ENCODE results near the gene PAPOLA.
A peak's percentile ranks its signal among the peaks of the same experiment; 100 is the strongest.
"Not testable (repeated sequence)": the region's sequence is repeated elsewhere in the genome, so short reads cannot be mapped to it uniquely, and the experiment has no call there.

Gene PAPOLA
- 195 to 283 reads per million in 2 donors for total RNA-seq

DNA sequence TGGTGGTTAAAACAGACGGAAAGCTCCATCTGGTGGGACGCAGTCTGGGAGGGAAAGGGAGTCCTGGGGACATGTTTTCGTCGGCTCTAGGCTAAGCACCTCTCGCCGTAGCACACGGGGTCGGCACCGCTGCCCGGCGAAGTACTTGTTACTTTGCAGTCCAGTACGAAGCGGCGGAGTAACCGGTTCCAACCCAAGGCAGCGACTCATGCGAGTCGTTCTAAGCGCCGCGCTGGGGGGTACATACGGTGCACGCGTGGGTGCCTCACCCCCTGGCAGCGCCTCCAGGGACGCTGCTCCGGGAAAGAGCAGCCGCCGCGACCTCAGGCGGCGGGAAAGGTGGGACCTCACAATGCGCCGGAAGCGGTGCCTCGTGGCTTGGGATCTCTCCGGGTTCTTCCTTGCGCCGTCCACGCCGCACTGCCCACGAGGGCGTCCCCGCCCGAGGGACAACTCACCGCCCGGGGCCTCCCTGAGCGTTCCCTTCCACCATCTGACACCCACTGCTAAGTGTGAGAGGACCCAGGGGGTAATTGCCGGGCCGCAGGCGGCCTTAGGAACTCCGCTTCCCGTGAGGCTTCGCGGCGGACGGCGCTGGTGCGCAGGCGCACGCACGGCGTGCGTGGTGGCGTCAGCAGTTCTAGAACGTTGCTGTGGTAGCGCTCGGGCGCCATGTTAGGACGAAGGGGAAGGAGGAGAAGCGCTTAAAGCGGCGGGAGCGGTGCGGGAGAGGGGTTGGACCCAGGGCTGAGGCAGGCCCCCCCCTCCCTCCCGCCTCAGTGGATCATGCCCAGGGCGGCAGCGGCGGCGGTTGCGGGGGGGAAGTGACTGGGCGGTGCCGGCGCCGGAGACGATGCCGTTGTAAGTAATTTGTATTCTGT, at the start of gene PAPOLA:
Gene PAPOLA, plus strand, starts transcription at position 643 of the 881 bp plus-strand sequence. Its CDS starts 211 bp downstream, at position 854.
- peak; percentile 90 for DNase-seq

DNA sequence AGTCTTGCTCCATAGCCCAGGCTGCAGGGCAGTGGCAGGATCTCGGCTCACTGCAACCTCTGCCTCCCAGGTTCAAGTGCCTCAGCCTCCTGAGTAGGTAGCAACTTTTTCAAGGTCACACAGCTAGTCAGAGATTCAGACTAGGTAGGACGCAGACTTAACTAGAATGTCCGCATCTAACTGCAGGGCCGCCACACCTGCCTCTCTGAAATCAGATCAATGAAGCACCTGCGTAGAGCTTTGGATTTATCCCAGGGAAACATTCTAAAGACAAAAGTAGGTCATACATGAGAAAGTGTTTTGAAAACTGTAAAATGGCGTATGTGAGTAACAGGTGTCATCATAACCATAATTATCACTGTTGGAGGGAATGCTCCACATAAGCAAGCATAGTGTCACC, 49.5 kb upstream of the PAPOLA start:
- no peak for DNase-seq

GRCh38 chr14:96455588-96455987, 46.6 kb upstream of the PAPOLA start:
- DNase-seq, result no peak

DNA sequence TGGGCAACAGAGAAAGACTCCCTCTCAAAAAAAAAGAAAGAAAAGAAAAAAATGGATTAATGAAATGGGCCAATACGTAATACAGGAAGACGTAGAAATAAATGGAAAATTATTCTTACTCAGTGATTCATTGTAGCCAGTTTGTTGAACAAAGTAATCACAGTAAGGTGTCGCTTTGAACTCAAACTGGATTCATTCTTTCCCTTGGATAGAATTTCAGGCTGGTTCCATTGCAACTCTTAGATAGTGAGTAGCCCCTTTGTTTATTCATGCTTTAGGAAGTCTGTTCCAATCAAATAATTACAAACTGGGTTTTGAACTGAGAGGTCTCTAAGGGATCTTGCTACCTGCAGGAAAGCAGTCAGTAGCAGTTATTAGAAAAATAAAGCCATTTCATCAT, 42.3 kb upstream of the PAPOLA start:
- no peak for DNase-seq

DNA sequence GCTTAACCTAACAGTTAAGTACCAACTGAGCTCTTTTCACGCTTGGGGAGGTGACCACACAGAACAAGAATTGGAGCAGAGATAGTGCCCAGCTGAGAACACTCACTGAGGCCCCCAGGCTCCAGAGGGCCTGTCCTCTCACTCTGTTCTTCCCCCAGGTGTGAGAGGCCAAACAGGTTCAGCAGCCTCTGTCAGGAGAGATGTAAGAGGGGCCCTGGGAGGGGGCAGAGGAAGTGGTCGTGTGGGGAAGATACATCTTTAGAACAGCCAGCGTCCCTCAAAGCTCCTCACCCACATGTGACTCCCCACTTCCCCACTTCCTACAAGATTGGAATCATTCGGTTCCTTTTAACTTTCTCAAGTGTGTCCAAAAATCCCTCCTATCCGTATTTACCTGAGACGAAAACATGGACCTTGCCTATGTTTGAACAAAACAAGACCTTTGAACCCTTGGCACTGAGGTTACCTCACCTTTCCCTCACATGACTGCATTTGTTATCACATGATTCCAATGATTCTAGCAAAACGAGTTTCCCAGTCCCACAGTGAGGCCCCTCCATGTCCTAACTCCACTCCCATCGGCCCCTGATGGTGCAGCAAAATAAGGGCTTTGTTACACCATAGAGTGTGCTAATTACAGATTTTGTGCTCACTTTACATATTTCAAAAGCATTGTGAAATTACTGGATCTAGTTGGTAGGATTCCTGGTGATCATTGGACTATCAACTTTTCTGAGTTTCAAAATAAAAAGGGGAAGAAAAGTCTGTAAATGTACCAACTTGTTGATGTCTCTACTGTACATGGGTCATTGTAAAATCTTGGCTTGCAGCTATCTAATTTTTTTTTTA, 40.0 kb upstream of the PAPOLA start:
- DNase-seq, result no peak

- no peak for DNase-seq
These were observed 38.0 kb upstream of the PAPOLA start for GRCh38 chr14:96464136-96464535.

DNA sequence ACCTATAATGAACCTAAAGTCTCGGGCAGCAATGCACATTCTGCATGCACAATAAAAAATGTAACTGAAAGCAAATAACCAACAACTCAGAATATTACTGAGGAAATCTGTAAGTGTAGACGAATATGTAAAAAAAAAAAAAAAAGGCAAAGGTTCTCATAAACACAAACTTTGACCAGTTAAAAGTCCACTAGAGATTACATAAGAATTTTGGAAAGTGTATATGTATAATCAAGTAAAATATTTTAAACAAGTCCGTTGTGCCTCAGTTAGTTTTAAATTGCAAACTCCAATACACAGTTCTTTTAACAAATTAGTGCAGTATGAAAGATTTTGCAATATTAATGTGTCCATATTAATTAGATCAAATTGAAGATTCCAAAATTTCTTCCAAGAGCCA, 35.3 kb upstream of the PAPOLA start:
- no peak for DNase-seq

DNA sequence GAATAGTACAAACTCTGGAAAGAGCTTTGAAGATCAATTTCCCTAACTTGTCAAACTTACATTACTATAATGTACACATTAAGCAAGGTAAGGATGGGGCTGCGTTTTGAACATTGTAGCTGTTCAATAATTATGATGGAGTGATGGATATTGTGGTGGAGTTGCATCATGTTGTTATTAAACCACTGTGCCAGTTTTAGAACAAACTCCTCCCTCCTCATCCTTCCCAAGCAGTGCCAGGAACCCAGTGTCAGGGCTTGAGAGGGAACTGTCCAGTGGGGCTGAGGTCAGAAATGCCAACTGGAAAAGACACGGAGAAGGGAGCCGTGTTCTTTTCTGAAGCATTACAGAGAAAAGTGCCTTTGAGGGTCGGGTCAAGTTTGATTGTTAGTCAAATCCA, 31.9 kb upstream of the PAPOLA start:
- no peak for DNase-seq

DNA sequence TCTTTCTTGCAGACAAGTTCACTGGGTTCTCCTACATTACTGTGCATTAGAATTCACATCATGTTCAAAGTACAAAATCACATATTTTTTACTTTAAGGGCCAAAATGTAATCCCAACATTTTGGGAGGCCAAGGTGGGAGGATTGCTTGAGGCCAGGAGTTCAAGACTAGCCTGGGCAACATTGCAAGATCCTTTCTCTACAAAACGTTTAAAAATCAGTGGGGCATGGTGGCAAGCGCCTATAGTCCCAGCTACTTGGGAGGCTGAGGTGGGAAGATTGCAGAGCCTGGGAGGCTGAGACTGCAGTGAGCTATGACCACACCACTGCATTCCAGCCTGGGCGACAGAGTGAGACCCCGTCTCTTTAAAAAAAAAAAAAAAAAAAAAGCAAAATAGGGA, 31.2 kb upstream of the PAPOLA start:
- not testable (repeated sequence) for DNase-seq

GRCh38 chr14:96478119-96478518, 24.1 kb upstream of the PAPOLA start:
- no peak for DNase-seq

GRCh38 chr14:96479435-96480146, 22.6 kb upstream of the PAPOLA start:
- no peak for DNase-seq

DNA sequence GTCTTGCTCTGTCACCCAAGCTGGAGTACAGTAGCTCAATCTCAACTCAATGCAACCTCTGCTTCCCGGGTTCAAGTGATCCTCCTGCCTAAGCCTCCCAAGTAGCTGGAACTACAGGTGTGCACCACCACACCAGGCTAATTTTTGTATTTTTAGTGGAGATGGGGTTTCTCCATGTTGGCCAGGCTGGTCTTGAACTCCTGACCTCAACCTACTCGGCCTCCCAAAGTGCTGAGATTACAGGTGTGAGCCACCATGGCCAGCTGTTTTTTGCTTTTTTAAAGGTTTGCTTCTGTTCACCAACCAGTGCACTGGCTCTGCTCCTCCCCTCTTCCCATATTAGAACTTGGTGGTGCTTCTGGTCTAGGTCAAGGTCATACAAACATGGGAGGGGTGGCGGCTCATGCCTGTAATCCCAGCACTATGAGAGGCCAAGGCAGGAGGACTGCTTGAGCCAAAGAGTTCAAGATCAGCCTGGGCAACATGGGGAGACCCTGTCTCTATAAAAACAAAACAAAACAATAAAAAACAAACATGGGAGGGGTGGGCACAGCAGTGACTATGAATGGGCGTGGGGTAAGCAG, 20.4 kb upstream of the PAPOLA start:
- DNase-seq, result no peak

DNA sequence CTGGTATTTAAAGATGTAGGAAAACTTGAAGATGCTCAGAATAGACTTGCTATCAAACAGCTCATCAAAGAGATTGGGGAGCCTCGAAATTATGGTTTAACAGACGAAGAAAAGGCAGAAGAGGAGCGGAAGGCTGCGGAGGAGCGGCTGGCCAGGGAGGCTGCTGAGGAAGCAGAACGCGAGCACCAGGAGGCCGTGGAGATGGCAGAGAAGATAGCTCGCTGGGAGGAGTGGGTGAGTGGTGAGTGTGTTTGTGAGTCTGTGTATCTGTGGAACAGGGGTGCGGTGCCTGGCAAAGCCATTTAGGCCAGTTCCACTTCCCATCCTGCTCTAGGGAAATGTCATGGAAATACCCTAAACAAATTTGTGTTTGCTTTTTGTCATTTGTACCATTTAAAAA, 19.2 kb upstream of the PAPOLA start:
- DNase-seq, result no peak

DNA sequence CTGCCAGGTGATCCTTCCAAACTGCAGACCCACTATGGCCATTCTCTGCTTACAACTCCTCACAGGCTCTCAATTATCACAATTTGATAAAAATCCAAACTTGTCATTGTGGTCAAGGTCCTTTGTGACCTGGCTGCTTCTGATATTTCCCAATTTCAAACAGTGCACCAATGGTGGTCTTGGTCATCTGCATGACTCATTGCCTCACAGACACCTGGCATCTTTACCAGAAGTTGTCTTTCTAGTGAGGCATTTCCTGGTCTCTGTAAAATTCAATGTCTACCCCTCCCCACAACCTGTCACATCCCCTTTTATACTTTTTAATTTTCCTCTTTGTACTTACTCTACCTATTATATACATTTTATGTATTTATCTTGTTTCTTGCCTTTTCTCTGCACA, 17.8 kb upstream of the PAPOLA start:
- no peak for DNase-seq

DNA sequence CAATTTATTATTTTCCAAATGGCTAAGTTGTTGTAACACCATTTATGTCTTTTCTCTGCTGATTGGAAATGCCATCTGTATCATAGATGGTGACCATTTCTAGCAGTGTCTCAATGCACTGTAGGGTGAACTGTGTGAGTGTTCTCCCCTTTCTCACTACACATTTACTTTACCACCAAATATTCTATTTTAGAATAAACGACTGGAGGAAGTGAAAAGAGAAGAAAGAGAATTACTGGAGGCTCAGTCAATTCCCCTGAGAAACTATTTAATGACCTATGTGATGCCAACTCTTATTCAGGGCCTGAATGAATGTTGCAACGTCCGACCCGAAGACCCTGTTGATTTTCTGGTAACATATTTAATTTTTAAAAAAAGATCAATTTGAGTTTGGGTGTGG, 15.5 kb upstream of the PAPOLA start:
- DNase-seq, result no peak

GRCh38 chr14:96489327-96489726, 12.9 kb upstream of the PAPOLA start:
- DNase-seq, result no peak

GRCh38 chr14:96493178-96493577, 9.0 kb upstream of the PAPOLA start:
- no peak for DNase-seq

- no peak for DNase-seq
These were observed 7.9 kb upstream of the PAPOLA start for GRCh38 chr14:96494331-96494730.

GRCh38 chr14:96497087-96497486, 5.1 kb upstream of the PAPOLA start:
- no peak for DNase-seq

DNA sequence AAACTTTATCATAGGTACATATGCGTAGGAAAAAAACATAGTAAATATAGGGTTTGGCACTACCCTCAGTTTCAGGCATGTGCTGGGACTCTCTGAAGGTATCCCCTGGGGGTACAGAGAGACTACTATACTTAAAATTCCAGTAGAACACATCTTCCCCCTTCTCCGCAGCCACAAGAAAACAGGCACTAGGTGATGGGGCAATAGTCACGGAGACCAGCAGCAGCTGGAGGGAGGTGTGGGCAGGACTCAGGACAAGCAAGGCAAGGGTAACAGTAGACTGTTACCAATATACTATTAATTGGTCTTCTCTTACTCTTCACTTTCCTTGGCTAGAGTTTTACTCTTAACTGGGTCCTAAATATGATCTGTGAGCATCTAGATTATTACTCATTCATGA, 4.6 kb upstream of the PAPOLA start:
- no peak for DNase-seq

DNA sequence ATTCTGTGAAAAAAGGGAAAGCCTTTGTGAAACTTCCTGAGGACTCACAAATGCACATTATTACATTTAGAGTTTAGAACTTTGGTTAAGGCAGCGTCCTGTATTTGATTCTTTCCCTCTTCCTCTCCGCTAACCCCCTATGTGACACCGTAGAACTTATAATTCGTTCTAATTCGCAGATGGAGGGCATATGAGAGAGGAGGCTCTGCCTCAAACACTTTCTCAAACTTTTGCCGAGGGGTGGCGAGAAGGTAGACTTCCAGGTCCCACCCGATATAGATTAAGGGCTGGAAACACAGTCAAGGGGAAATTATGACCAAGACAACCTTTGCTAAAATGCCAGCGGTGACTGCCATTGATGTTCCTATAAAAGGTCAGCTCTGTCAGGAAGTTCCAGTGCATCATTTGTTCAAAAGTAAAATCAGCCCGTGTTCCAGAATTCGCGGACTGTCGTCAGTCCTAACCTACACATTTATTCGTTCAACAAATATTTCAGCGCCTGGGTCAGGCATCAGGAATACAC, 904 bp upstream of the PAPOLA start:
- no peak for DNase-seq

DNA sequence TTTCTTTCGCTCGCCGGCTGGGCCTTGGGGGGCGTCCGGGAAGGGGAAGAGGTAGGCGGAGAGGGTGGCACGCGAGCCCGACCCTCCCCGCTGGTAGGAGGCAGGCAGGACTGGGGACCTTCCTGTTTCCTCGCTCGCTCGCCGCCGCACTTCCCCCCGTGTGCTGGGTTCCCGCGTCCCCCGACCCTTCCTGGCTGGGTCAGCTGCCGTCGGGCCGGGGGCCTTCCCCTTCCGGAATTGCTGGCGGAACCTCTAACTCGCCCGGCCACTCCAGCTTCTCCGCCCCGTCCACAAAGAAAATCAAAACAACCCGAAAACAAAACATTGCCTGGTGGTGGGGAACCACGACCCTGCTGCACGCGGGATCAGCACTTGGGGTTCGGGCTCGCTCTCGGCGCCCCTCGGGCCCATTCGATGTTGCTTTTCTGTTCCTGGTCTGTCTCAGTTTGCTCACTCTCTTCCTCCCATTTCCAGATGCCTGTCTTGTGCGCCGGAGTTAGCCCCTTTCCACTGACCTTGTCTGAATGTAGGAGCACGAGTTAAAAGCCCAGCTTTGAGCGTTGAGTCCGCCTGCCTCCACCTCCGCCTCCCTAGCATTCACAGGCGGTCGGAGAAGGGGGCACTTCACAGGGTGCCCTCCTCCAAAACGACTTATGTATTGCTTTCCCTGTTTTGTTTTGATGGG, 581 bp downstream of the PAPOLA start:
- DNase-seq, result no peak
